Measurements from ENCODE around the gene LARP4. TPM values are rescaled to one million over a fixed set of nuclear protein-coding genes. Genes with fewer than 3 reads are reported as not detected.

Gene LARP4
- polyA plus RNA-seq, 1 donor from 2014 or later = 17.8 TPM

DNA sequence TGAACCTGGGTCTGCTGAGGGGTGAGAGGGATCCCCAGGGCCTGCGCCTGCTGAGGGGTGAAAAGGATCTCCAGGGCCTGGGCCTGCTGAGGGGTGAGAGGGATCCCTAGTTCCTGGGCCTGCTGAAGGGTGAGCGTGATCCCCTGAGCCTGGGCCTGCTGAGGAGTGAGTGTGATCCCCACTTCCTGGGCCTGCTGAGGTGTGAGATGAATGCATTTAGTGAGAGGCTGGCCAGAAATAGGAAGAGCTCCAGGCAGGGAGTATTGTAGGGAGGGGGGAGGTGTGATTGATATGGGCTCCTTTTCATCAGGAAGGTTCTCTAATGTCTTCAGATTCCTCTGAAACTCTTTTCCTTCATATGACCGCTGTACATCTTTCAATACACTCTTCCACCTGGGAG, 47.3 kb upstream of the LARP4 start:
- Histone ChIP-seq H2AFZ (ENCODE audit: low read depth, low read length) (no peak overlapping the region), H3K9ac (ENCODE audit: low read length) (no peak overlapping the region), H3K4me3 (ENCODE audit: low read length) (no peak overlapping the region), H3K9me3 (ENCODE audit: low read length) (no peaks in the 10 kb centered on the region), H3K36me3 (ENCODE audit: insufficient read depth, low read length) (no peaks in the 10 kb centered on the region), H3K79me2 (replicated peaks; ENCODE audit: insufficient read depth, low read length) (no peaks in the 10 kb centered on the region), H3K9me2 (ENCODE audit: insufficient read depth, low read length) (no peaks in the 10 kb centered on the region), H3K27ac (ENCODE audit: low read length) (no peak overlapping the region), H3K4me2 (ENCODE audit: low read length) (no peak overlapping the region), H3K27me3 (ENCODE audit: insufficient read depth, low read depth, low read length) (no peaks in the 10 kb centered on the region), H3F3A (ENCODE audit: insufficient read depth, low read length, poor library complexity, severe bottlenecking) (no peaks in the 10 kb centered on the region), H4K20me1 (ENCODE audit: insufficient read depth) (no peaks in the 10 kb centered on the region)
- TF ChIP-seq, protein P1, sequence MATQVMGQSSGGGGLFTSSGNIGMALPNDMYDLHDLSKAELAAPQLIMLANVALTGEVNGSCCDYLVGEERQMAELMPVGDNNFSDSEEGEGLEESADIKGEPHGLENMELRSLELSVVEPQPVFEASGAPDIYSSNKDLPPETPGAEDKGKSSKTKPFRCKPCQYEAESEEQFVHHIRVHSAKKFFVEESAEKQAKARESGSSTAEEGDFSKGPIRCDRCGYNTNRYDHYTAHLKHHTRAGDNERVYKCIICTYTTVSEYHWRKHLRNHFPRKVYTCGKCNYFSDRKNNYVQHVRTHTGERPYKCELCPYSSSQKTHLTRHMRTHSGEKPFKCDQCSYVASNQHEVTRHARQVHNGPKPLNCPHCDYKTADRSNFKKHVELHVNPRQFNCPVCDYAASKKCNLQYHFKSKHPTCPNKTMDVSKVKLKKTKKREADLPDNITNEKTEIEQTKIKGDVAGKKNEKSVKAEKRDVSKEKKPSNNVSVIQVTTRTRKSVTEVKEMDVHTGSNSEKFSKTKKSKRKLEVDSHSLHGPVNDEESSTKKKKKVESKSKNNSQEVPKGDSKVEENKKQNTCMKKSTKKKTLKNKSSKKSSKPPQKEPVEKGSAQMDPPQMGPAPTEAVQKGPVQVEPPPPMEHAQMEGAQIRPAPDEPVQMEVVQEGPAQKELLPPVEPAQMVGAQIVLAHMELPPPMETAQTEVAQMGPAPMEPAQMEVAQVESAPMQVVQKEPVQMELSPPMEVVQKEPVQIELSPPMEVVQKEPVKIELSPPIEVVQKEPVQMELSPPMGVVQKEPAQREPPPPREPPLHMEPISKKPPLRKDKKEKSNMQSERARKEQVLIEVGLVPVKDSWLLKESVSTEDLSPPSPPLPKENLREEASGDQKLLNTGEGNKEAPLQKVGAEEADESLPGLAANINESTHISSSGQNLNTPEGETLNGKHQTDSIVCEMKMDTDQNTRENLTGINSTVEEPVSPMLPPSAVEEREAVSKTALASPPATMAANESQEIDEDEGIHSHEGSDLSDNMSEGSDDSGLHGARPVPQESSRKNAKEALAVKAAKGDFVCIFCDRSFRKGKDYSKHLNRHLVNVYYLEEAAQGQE (IDR thresholded peaks at IDR 0.05; ENCODE audit: borderline replicate concordance) = no peak
- TF ChIP-seq RAD21 (conservative IDR thresholded peaks at IDR 0.05) (no peak), EZH2 (IDR thresholded peaks at IDR 0.05; ENCODE audit: borderline replicate concordance, insufficient read depth, low read length, poor library complexity, severe bottlenecking) (no peak), POLR2AphosphoS5 (IDR thresholded peaks at IDR 0.05) (no peak), TAF1 (IDR thresholded peaks at IDR 0.05; ENCODE audit: low read depth) (no peak), EP300 (conservative IDR thresholded peaks at IDR 0.05; ENCODE audit: poor library complexity, severe bottlenecking) (no peak), MXI1 (conservative IDR thresholded peaks at IDR 0.05; ENCODE audit: poor library complexity, severe bottlenecking) (no peak), SMC3 (conservative IDR thresholded peaks at IDR 0.05; ENCODE audit: poor library complexity) (no peak)
- TF ChIP-seq, protein P2, sequence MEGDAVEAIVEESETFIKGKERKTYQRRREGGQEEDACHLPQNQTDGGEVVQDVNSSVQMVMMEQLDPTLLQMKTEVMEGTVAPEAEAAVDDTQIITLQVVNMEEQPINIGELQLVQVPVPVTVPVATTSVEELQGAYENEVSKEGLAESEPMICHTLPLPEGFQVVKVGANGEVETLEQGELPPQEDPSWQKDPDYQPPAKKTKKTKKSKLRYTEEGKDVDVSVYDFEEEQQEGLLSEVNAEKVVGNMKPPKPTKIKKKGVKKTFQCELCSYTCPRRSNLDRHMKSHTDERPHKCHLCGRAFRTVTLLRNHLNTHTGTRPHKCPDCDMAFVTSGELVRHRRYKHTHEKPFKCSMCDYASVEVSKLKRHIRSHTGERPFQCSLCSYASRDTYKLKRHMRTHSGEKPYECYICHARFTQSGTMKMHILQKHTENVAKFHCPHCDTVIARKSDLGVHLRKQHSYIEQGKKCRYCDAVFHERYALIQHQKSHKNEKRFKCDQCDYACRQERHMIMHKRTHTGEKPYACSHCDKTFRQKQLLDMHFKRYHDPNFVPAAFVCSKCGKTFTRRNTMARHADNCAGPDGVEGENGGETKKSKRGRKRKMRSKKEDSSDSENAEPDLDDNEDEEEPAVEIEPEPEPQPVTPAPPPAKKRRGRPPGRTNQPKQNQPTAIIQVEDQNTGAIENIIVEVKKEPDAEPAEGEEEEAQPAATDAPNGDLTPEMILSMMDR (IDR thresholded peaks at IDR 0.05; ENCODE audit: poor library complexity, severe bottlenecking) = no peak

DNA sequence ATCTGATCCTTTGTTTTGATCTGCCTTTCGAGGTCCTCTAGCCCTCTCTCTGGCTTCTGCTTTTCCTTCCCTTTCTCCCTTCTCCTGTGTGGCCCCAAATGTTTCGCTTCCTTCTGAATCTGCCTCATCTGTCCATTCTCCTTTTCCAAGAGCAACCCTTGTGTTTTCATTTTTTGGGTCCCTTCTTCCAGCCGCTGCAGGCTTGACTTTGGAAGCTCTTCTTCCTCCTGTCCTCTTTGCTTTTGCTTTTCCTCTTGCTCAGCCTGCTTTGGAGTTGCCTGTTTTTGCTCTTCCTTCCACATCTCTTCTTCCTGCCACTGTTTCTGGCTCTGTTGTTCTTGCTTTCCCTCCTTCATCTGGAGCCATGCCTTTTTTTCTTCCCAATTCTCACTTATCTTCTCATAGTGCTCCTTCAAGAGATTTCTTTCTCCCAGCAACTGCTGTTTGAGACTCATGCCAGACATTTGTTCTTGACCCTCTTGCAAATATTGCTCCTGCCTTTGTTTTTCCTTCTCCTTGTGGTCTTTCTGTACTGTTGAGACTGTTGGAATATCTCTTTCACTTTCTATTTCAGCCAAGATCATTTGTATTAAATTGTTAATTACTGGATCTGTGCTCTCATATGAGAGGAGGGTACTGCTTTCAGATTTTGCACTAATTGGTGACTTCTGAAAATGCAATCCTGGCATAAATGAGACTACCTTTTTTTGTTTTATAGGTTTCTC, 46.7 kb upstream of the LARP4 start:
- no peaks in the 10 kb centered on the region for H3F3A ChIP-seq (ENCODE audit: insufficient read depth, low read length, poor library complexity, severe bottlenecking)
- H3K4me3 ChIP-seq (ENCODE audit: low read length) = no peak overlapping the region
- no peaks in the 10 kb centered on the region for H3K9me3 ChIP-seq (ENCODE audit: low read length)
- H3K4me2 ChIP-seq (ENCODE audit: low read length) = no peak overlapping the region
- no peak overlapping the region for H2AFZ ChIP-seq (ENCODE audit: low read depth, low read length)
- H3K9ac ChIP-seq (ENCODE audit: low read length) = no peak overlapping the region
- H3K36me3 ChIP-seq (ENCODE audit: insufficient read depth, low read length) = no peaks in the 10 kb centered on the region
- no peaks in the 10 kb centered on the region for H3K9me2 ChIP-seq (ENCODE audit: insufficient read depth, low read length)
- no peaks in the 10 kb centered on the region for H3K27me3 ChIP-seq (ENCODE audit: insufficient read depth, low read depth, low read length)
- no peak for TF ChIP-seq POLR2AphosphoS5 (IDR thresholded peaks at IDR 0.05)
- TF ChIP-seq, protein P2 (IDR thresholded peaks at IDR 0.05; ENCODE audit: poor library complexity, severe bottlenecking) = no peak
- no peak for TF ChIP-seq TAF1 (IDR thresholded peaks at IDR 0.05; ENCODE audit: low read depth)
- TF ChIP-seq SMC3 (conservative IDR thresholded peaks at IDR 0.05; ENCODE audit: poor library complexity) = no peak
- no peak for TF ChIP-seq EZH2 (IDR thresholded peaks at IDR 0.05; ENCODE audit: borderline replicate concordance, insufficient read depth, low read length, poor library complexity, severe bottlenecking)
- TF ChIP-seq RAD21 (conservative IDR thresholded peaks at IDR 0.05) = no peak
- TF ChIP-seq EP300 (conservative IDR thresholded peaks at IDR 0.05; ENCODE audit: poor library complexity, severe bottlenecking) = no peak
- TF ChIP-seq MXI1 (conservative IDR thresholded peaks at IDR 0.05; ENCODE audit: poor library complexity, severe bottlenecking) = no peak
- TF ChIP-seq, protein P1 (IDR thresholded peaks at IDR 0.05; ENCODE audit: borderline replicate concordance) = no peak
- no peak overlapping the region for H3K27ac ChIP-seq (ENCODE audit: low read length)
- H3K79me2 ChIP-seq (replicated peaks; ENCODE audit: insufficient read depth, low read length) = no peaks in the 10 kb centered on the region
- H4K20me1 ChIP-seq (ENCODE audit: insufficient read depth) = no peaks in the 10 kb centered on the region

Data from neural cell (in vitro differentiated cells).